ENCODE data around the gene RPUSD3.
"Not testable (repeated sequence)": the region's sequence is repeated elsewhere in the genome, so short reads cannot be mapped to it uniquely, and the experiment has no call there.

The RPUSD3 gene

GRCh38 chr3:9843715-9844438 lies at the start of gene RPUSD3:
Gene RPUSD3 (minus strand): TSS chr3:9844008. CDS start chr3:9843990, 18 bp downstream.
- peak; percentile 89 for DNase-seq (ENCODE audit: low spot score)

- no peak for DNase-seq (ENCODE audit: low spot score)
Observed at GRCh38 chr3:9891072-9891622, 47.3 kb upstream of the RPUSD3 start.

- peak; percentile 87 for DNase-seq (ENCODE audit: low spot score)
Observed at GRCh38 chr3:9890249-9891071, 46.7 kb upstream of the RPUSD3 start, which contains the start of gene JAGN1. Gene JAGN1 (plus strand): TSS chr3:9890610. CDS start chr3:9890723, 113 bp downstream.

- no peak for DNase-seq (ENCODE audit: low spot score)
Observed at GRCh38 chr3:9889405-9889804, 45.6 kb upstream of the RPUSD3 start.

GRCh38 chr3:9888540-9888939 lies 44.7 kb upstream of the RPUSD3 start:
- no peak for DNase-seq (ENCODE audit: low spot score)

GRCh38 chr3:9887480-9887879 lies 43.7 kb upstream of the RPUSD3 start:
- no peak for DNase-seq (ENCODE audit: low spot score)

GRCh38 chr3:9886328-9886727 lies 42.5 kb upstream of the RPUSD3 start:
- DNase-seq (ENCODE audit: low spot score), result no peak

GRCh38 chr3:9884555-9885165 lies 40.9 kb upstream of the RPUSD3 start:
- no peak for DNase-seq (ENCODE audit: low spot score)

- DNase-seq (ENCODE audit: low spot score), result no peak
Observed at GRCh38 chr3:9883706-9884554, 40.1 kb upstream of the RPUSD3 start.

GRCh38 chr3:9881441-9881840 lies 37.6 kb upstream of the RPUSD3 start:
- DNase-seq (ENCODE audit: low spot score), result no peak

- DNase-seq (ENCODE audit: low spot score), result no peak
Observed at GRCh38 chr3:9879830-9880549, 36.2 kb upstream of the RPUSD3 start, which contains the start of gene CIDEC. Gene CIDEC (minus strand): TSS chr3:9880253. CDS start chr3:9878486, 1,767 bp downstream.

GRCh38 chr3:9878700-9879099 lies 34.9 kb upstream of the RPUSD3 start:
- no peak for DNase-seq (ENCODE audit: low spot score)

GRCh38 chr3:9876991-9877390 lies 33.2 kb upstream of the RPUSD3 start:
- DNase-seq (ENCODE audit: low spot score), result no peak

- not testable (repeated sequence) for DNase-seq (ENCODE audit: low spot score)
Observed at GRCh38 chr3:9876255-9876654, 32.4 kb upstream of the RPUSD3 start.

- DNase-seq (ENCODE audit: low spot score), result no peak
Observed at GRCh38 chr3:9875448-9875847, 31.6 kb upstream of the RPUSD3 start.

- not testable (repeated sequence) for DNase-seq (ENCODE audit: low spot score)
Observed at GRCh38 chr3:9872067-9872466, 28.3 kb upstream of the RPUSD3 start.

- DNase-seq (ENCODE audit: low spot score), result no peak
Observed at GRCh38 chr3:9870978-9871377, 27.2 kb upstream of the RPUSD3 start.

GRCh38 chr3:9869955-9870354 lies 26.1 kb upstream of the RPUSD3 start:
- DNase-seq (ENCODE audit: low spot score), result no peak

- DNase-seq (ENCODE audit: low spot score), result no peak
Observed at GRCh38 chr3:9867106-9867505, 23.3 kb upstream of the RPUSD3 start.

GRCh38 chr3:9866639-9867038 lies 22.8 kb upstream of the RPUSD3 start:
- DNase-seq (ENCODE audit: low spot score), result no peak
